A549 (cell line): ENCODE results near the gene KIF1A. TPM values are rescaled to one million over a fixed set of nuclear protein-coding genes. Genes with fewer than 3 reads are reported as not detected.

Source experiments
- ATAC-seq, 2 experiments: fragments of 200-7000 bp in 1 of 2; fragments of >200 bp in 1 of 2; cut with Nextera tagmentation in 1 of 2; cut with Tn5 transposase in 1 of 2; 3 replicates each; pipeline versions ENCODE4 v1.8.0 to v1.9.1; 2018 to 2020; ENCODE audit warnings: mild to moderate bottlenecking in 1 of 2, moderate library complexity in 1 of 2
- CTCF ChIA-PET: fragments of 300-600 bp; sonication (Branson Sonifier 250); formaldehyde crosslinking; extraction: SDS; loops from one replicate; lab custom pipeline; 2021; ENCODE audit warnings: antibody characterized with exemption, inconsistent platforms; lab: Yijun Ruan, JAX
- POLR2A ChIA-PET: fragments of 350-600 bp; formaldehyde crosslinking; extraction: SDS; loops from one replicate; lab custom pipeline; 2021; ENCODE audit warnings: antibody characterized with exemption, inconsistent platforms; lab: Yijun Ruan, JAX
- DNase-seq, 2 experiments: peaks; one replicate each; pipeline versions ENCODE4 v3.0.0 to v3.0.0-alpha.2; 2011 to 2016; ENCODE audit warnings: low read depth in 1 of 2, low spot score in 1 of 2
- FAIRE-seq: peaks from 2 replicates; lab custom pipeline; 2011; peaks lifted over from hg19 to GRCh38; lab: Jason Lieb, UNC
- H3K27ac ChIP-seq, 2 experiments: fragments of >200 bp; sonication (Bioruptor Twin); formaldehyde crosslinking; 3 replicates each; pipeline ENCODE4 v1.5.1; 2016 to 2017
- H3K4me1 ChIP-seq: fragments of >200 bp; sonication (Bioruptor Twin); formaldehyde crosslinking; 3 replicates; pipeline ENCODE4 v1.6.1; 2016
- H3K4me2 ChIP-seq: fragments of >200 bp; sonication (Bioruptor Twin); formaldehyde crosslinking; 3 replicates; pipeline ENCODE4 v1.6.1; 2016
- H3K4me3 ChIP-seq: fragments of >200 bp; sonication (Bioruptor Twin); formaldehyde crosslinking; 3 replicates; pipeline ENCODE4 v1.5.1; 2016
- H3K9me3 ChIP-seq: fragments of >200 bp; sonication (Bioruptor Twin); formaldehyde crosslinking; 3 replicates; pipeline ENCODE4 v1.6.1; 2016
- ATOH8 ChIP-seq: fragments of 250-450 bp; sonication (Bioruptor Pico); IDR thresholded peaks from 2 replicates; pipeline ENCODE4 v1.5.0; 2020; ENCODE audit warnings: low read depth, mild to moderate bottlenecking, moderate library complexity
- BHLHE40 ChIP-seq: IDR thresholded peaks from 2 replicates; pipeline ENCODE4 v1.6.1; 2012; ENCODE audit warnings: low read depth, low read length, inconsistent platforms
- CBX2 ChIP-seq: fragments of 200-600 bp; sonication (generic); IDR thresholded peaks from 2 replicates; pipeline ENCODE4 v1.6.1; 2016; ENCODE audit warnings: low read depth, mild to moderate bottlenecking, borderline replicate concordance
- CHD2 ChIP-seq: fragments of 150-350 bp; IDR thresholded peaks from 2 replicates; pipeline ENCODE4 v1.6.1; 2014; ENCODE audit warnings: low read length; ENCODE audit not compliant: partially characterized antibody
- CHD4 ChIP-seq: fragments of 200-600 bp; sonication (generic); IDR thresholded peaks from 2 replicates; pipeline ENCODE4 v1.6.1; 2016; ENCODE audit warnings: antibody characterized with exemption, mild to moderate bottlenecking, borderline replicate concordance
- E2F6 ChIP-seq: IDR thresholded peaks from 2 replicates; pipeline ENCODE4 v1.6.1; 2012; ENCODE audit warnings: low read depth, borderline replicate concordance
- EHF ChIP-seq: fragments of 250-450 bp; sonication (Bioruptor Pico); IDR thresholded peaks from 2 replicates; pipeline ENCODE4 v1.5.0; 2020; ENCODE audit warnings: mild to moderate bottlenecking
- ELK1 ChIP-seq: fragments of 150-350 bp; IDR thresholded peaks from 2 replicates; pipeline ENCODE4 v1.6.1; 2014; ENCODE audit warnings: low read depth, mild to moderate bottlenecking, low read length
- ESRRA ChIP-seq: fragments of 150-350 bp; IDR thresholded peaks from 2 replicates; pipeline ENCODE4 v1.6.1; 2014; ENCODE audit warnings: mild to moderate bottlenecking, low read length, borderline replicate concordance
- FOSL2 ChIP-seq, 2 experiments: fragments of 450-650 bp in 1 of 2; fragments of >200 bp in 1 of 2; sonication (Bioruptor Twin) in 1 of 2; formaldehyde crosslinking; IDR thresholded peaks; 2 replicates each; pipeline versions ENCODE4 v1.5.0 to v1.6.1; 2016 to 2020; ENCODE audit warnings: mild to moderate bottlenecking in 1 of 2, moderate library complexity in 1 of 2
- FOXS1 ChIP-seq: fragments of 250-450 bp; sonication (Bioruptor Pico); IDR thresholded peaks from 2 replicates; pipeline ENCODE4 v1.5.0; 2020; ENCODE audit warnings: mild to moderate bottlenecking, moderate library complexity
- HDAC2 ChIP-seq: fragments of 200-600 bp; sonication (generic); IDR thresholded peaks from 2 replicates; pipeline ENCODE4 v1.6.1; 2016
- HOXB5 ChIP-seq: fragments of 250-450 bp; sonication (Bioruptor Pico); IDR thresholded peaks from 2 replicates; pipeline ENCODE4 v1.5.0; 2020; ENCODE audit warnings: mild to moderate bottlenecking, moderate library complexity
- JUNB ChIP-seq: fragments of >200 bp; sonication (Bioruptor Twin); formaldehyde crosslinking; IDR thresholded peaks from 2 replicates; pipeline ENCODE4 v1.6.1; 2016
- MAFK ChIP-seq: fragments of 450-650 bp; IDR thresholded peaks from 2 replicates; pipeline ENCODE4 v1.6.1; 2014; ENCODE audit not compliant: partially characterized antibody
- POLR2AphosphoS2 ChIP-seq: conservative IDR thresholded peaks from 2 replicates; pipeline ENCODE4 v1.6.1; 2012; ENCODE audit warnings: low read length, improper control_type of control experiment, inconsistent platforms
- RAD21 ChIP-seq, 2 experiments: fragments of >200 bp in 1 of 2; sonication (Bioruptor Twin) in 1 of 2; formaldehyde crosslinking in 1 of 2; IDR thresholded peaks in 1 of 2; conservative IDR thresholded peaks in 1 of 2; 2 replicates in 1 of 2; 3 replicates in 1 of 2; pipeline ENCODE4 v1.6.1; 2012 to 2018; ENCODE audit warnings: inconsistent platforms in 1 of 2
- RCOR1 ChIP-seq: fragments of 150-350 bp; IDR thresholded peaks from 2 replicates; pipeline ENCODE4 v1.6.1; 2014; ENCODE audit warnings: antibody characterized with exemption, low read length, low read depth
- REST ChIP-seq: fragments of 200-600 bp; sonication (generic); IDR thresholded peaks from 2 replicates; pipeline ENCODE4 v1.6.1; 2016; ENCODE audit warnings: antibody characterized with exemption, mild to moderate bottlenecking, moderate library complexity
- TFCP2L1 ChIP-seq: fragments of 250-450 bp; sonication (Bioruptor Pico); IDR thresholded peaks from 2 replicates; pipeline ENCODE4 v1.5.0; 2021; ENCODE audit warnings: mild to moderate bottlenecking
- TP53 ChIP-seq: fragments of 250-450 bp; sonication (Bioruptor Pico); IDR thresholded peaks from 2 replicates; pipeline ENCODE4 v1.5.0; 2021; ENCODE audit warnings: mild to moderate bottlenecking, moderate library complexity
- ZFP36 ChIP-seq: fragments of 450-650 bp; IDR thresholded peaks from 2 replicates; pipeline ENCODE4 v1.6.1; 2014; ENCODE audit warnings: borderline replicate concordance; ENCODE audit not compliant: partially characterized antibody
- WGBS: methylation state at CpG from one replicate; pipeline ENCODE4 v1.1.6; 2017; ENCODE audit errors: missing lambda C conversion rate; 5-methylcytosine and 5-hydroxymethylcytosine counted together
- polyA plus RNA-seq, 4 experiments: library from polyadenylated mRNA; depleted of rRNA in 3 of 4; stranded (reverse); fragments of >200 nt; fragmentation: RNase III in 1 of 4; extraction: RNeasy Plus Mini Kit Qiagen cat#74134 plus additional on column Dnase treatment in 1 of 4; gene quantifications; 2 replicates in 3 of 4; 3 replicates in 1 of 4; pipeline ENCODE4 v1.2.3, GENCODE V29; 2011 to 2017

Gene KIF1A
- polyA plus RNA-seq, 2 of the 4 experiments (the other 2 are of a cell fraction): 0.28 to 0.50 TPM

- 90% methylated on average over 12 of the region's 20 CpGs for WGBS
- ChIA-PET POLR2A (no interaction called here), CTCF (no interaction called here)
- Histone ChIP-seq H3K9me3 (no peaks in the 10 kb centered on the region), H3K4me1 (no peaks in the 10 kb centered on the region), H3K27ac (no peak overlapping the region), H3K4me3 (no peak overlapping the region), H3K4me2 (no peak overlapping the region)
- ATAC-seq (no peak), DNase-seq (no peak), FAIRE-seq (no peak)
- TF ChIP-seq ZFP36: no peak
- TF ChIP-seq REST: no peak
Observed at GRCh38 chr2:240687045-240687740, 132.8 kb downstream of the KIF1A start.

GRCh38 chr2:240686460-240686859 is 133.6 kb downstream of the KIF1A start:
- H3K4me1 ChIP-seq: no peaks in the 10 kb centered on the region
- no peak overlapping the region for H3K27ac ChIP-seq
- ATAC-seq (no peak), FAIRE-seq (no peak), DNase-seq (no peak)
- no peaks in the 10 kb centered on the region for H3K9me3 ChIP-seq
- POLR2A ChIA-PET: no interaction called here
- no peak overlapping the region for H3K4me3 ChIP-seq
- TF ChIP-seq EHF (CRISPR knock-in tag): no peak
- TF ChIP-seq CHD2: no peak
- TF ChIP-seq ATOH8 (CRISPR knock-in tag): no peak
- TF ChIP-seq MAFK: no peak
- no peak for TF ChIP-seq RCOR1
- no peak for TF ChIP-seq CHD4
- no peak for TF ChIP-seq HOXB5 (CRISPR knock-in tag)
- TF ChIP-seq, all 56 proteins: peak for 0
- CTCF ChIA-PET: no interaction called here
- H3K4me2 ChIP-seq: no peak overlapping the region
- WGBS: 31% methylated on average over 6 of the region's 6 CpGs

- H3K27ac ChIP-seq: no peak overlapping the region
- ChIA-PET POLR2A (no interaction called here), CTCF (no interaction called here)
- ATAC-seq (no peak), DNase-seq (no peak), FAIRE-seq (no peak)
- no peak overlapping the region for H3K4me3 ChIP-seq
- no peaks in the 10 kb centered on the region for H3K9me3 ChIP-seq
- WGBS: 58% methylated on average over 10 of the region's 10 CpGs
- H3K4me1 ChIP-seq: no peaks in the 10 kb centered on the region
- no peak overlapping the region for H3K4me2 ChIP-seq
- no peak for TF ChIP-seq E2F6
- TF ChIP-seq ELK1: no peak
- TF ChIP-seq RAD21 (conservative IDR thresholded peaks at IDR 0.05 in 1 of 2, IDR thresholded peaks at IDR 0.05 in 1 of 2): no peak
- TF ChIP-seq HDAC2: no peak
- TF ChIP-seq EHF (CRISPR knock-in tag): no peak
- no peak for TF ChIP-seq TFCP2L1 (CRISPR knock-in tag)
- no peak for TF ChIP-seq TP53 (CRISPR knock-in tag)
- no peak for TF ChIP-seq CBX2
- TF ChIP-seq JUNB: no peak
- TF ChIP-seq POLR2AphosphoS2: no peak
- TF ChIP-seq REST: no peak
- TF ChIP-seq FOXS1 (CRISPR knock-in tag): no peak
- TF ChIP-seq BHLHE40: no peak
- no peak for TF ChIP-seq ESRRA
- TF ChIP-seq FOSL2 (IDR thresholded peaks at IDR 0.05): no peak
- no peak for TF ChIP-seq FOSL2 (CRISPR knock-in tag; IDR thresholded peaks at IDR 0.05)
Observed at GRCh38 chr2:240685771-240686371, 134.1 kb downstream of the KIF1A start.
